ENCODE data around the gene AMPD3. TPM values are rescaled to one million over a fixed set of nuclear protein-coding genes. Genes with fewer than 3 reads are reported as not detected.

AMPD3 gene
- polyA plus RNA-seq, 10 donors, result 3.1 to 4.9 (median 3.9) TPM

- no peak for DNase-seq
These were observed 82.5 kb downstream of the AMPD3 start for GRCh38 chr11:10537600-10537999.

GRCh38 chr11:10538924-10539323, 83.9 kb downstream of the AMPD3 start:
- no peak for DNase-seq

GRCh38 chr11:10539339-10539738, 84.3 kb downstream of the AMPD3 start:
- DNase-seq, result no peak

GRCh38 chr11:10540546-10540914, 85.5 kb downstream of the AMPD3 start:
- DNase-seq, result peak in 2 of 3 donors; percentile 19 to 41

- DNase-seq, result peak; percentile 92 to 98 (median 96)
These were observed 86.0 kb downstream of the AMPD3 start, which contains the start of gene RNF141 for GRCh38 chr11:10540915-10541560. TSS of gene RNF141 (minus strand) at chr11:10541187. CDS start at chr11:10534158, 7,029 bp downstream.

- no peak for DNase-seq
These were observed 86.5 kb downstream of the AMPD3 start for GRCh38 chr11:10541561-10541930.

- DNase-seq, result no peak
These were observed 87.7 kb downstream of the AMPD3 start for GRCh38 chr11:10542776-10543175.

- DNase-seq, result no peak
These were observed 88.7 kb downstream of the AMPD3 start for GRCh38 chr11:10543782-10544181.

- DNase-seq, result no peak
These were observed 89.7 kb downstream of the AMPD3 start for GRCh38 chr11:10544491-10545465.

- no peak for DNase-seq
These were observed 95.6 kb downstream of the AMPD3 start for GRCh38 chr11:10550503-10551289.

- DNase-seq, result no peak
These were observed 96.2 kb downstream of the AMPD3 start for GRCh38 chr11:10551290-10551592.

GRCh38 chr11:10551845-10552352, 96.8 kb downstream of the AMPD3 start:
- DNase-seq, result no peak

GRCh38 chr11:10556590-10556989, 101.5 kb downstream of the AMPD3 start:
- DNase-seq, result no peak

Other genes with a start within 250 kb of the AMPD3 start
- gene SBF2, start 161.0 kb upstream of the AMPD3 start, polyA plus RNA-seq (ENCODE audit: insufficient read length in 10 of 10), result 10 to 100 TPM; 16.7 to 35.0 (median 23.7) TPM
- 10 to 100 TPM in 5 of 10 donors, 1 to 10 TPM in 5; 7.7 to 19.4 (median 9.8) TPM for gene ADM, start 150.2 kb upstream of the AMPD3 start, polyA plus RNA-seq (ENCODE audit: insufficient read length in 10 of 10)
- 10 to 100 TPM; 17.2 to 27.4 (median 22.3) TPM for gene RNF141, start 85.9 kb downstream of the AMPD3 start, polyA plus RNA-seq (ENCODE audit: insufficient read length in 10 of 10)
- gene LYVE1, start 113.4 kb downstream of the AMPD3 start, polyA plus RNA-seq (ENCODE audit: insufficient read length in 10 of 10), result 100 to 1,000 TPM in 2 of 10 donors, 10 to 100 TPM in 8; 66.5 to 111 (median 87.8) TPM
- 1 to 10 TPM; 3.1 to 6.9 (median 3.9) TPM for gene IRAG1, start 238.5 kb downstream of the AMPD3 start, polyA plus RNA-seq (ENCODE audit: insufficient read length in 10 of 10)